Left kidney (tissue), 2 donors: ENCODE measurements around the gene DNASE1. TPM values are rescaled to one million over a fixed set of nuclear protein-coding genes. Genes with fewer than 3 reads are reported as not detected.
"Not testable (repeated sequence)": the region's sequence is repeated elsewhere in the genome, so short reads cannot be mapped to it uniquely, and the experiment has no call there.

Experiments
- DNase-seq: peaks from one replicate; pipeline ENCODE4 v3.0.0-alpha.2; 2013
- polyA plus RNA-seq: library from polyadenylated mRNA; unstranded; fragments of 120-200 nt; gene quantifications from one replicate; pipeline ENCODE4 v1.2.1, GENCODE V29; 2013; ENCODE audit not compliant: insufficient read length

The DNASE1 gene
- polyA plus RNA-seq, 1 donor = 33.2 TPM

- no peak for DNase-seq
Observed at GRCh38 chr16:3640207-3640606, 14.3 kb upstream of the DNASE1 start.

- DNase-seq = no peak
Observed at GRCh38 chr16:3640632-3641501, 13.6 kb upstream of the DNASE1 start.

GRCh38 chr16:3641801-3642396 lies 12.6 kb upstream of the DNASE1 start:
- DNase-seq = no peak

- no peak for DNase-seq
Observed at GRCh38 chr16:3642397-3643094, 11.9 kb upstream of the DNASE1 start.

GRCh38 chr16:3643095-3643730 lies 11.3 kb upstream of the DNASE1 start:
- DNase-seq = no peak

- DNase-seq = no peak
Observed at GRCh38 chr16:3645108-3645503, 9.4 kb upstream of the DNASE1 start.

GRCh38 chr16:3645504-3646347 lies 8.8 kb upstream of the DNASE1 start:
- DNase-seq = peak; percentile 58

- no peak for DNase-seq
Observed at GRCh38 chr16:3646348-3646920, 8.1 kb upstream of the DNASE1 start.

GRCh38 chr16:3650631-3651265 lies 3.7 kb upstream of the DNASE1 start:
- no peak for DNase-seq

- no peak for DNase-seq
Observed at GRCh38 chr16:3651461-3652372, 2.8 kb upstream of the DNASE1 start.

- no peak for DNase-seq
Observed at GRCh38 chr16:3652373-3653195, 1.9 kb upstream of the DNASE1 start.

GRCh38 chr16:3655030-3655395 lies 522 bp downstream of the DNASE1 start:
- no peak for DNase-seq

- DNase-seq = no peak
Observed at GRCh38 chr16:3655396-3656159, 1.1 kb downstream of the DNASE1 start.

- DNase-seq = not testable (repeated sequence)
Observed at GRCh38 chr16:3656160-3656490, 1.6 kb downstream of the DNASE1 start.

- DNase-seq = no peak
Observed at GRCh38 chr16:3656491-3657468, 2.3 kb downstream of the DNASE1 start.

- no peak for DNase-seq
Observed at GRCh38 chr16:3659251-3659650, 4.8 kb downstream of the DNASE1 start.

GRCh38 chr16:3661311-3661710 lies 6.8 kb downstream of the DNASE1 start:
- no peak for DNase-seq
